Endothelial cell (in vitro differentiated cells): ENCODE measurements around the gene KLK6. TPM values are rescaled to one million over a fixed set of nuclear protein-coding genes. Genes with fewer than 3 reads are reported as not detected.

ENCODE experiments used
- DNase-seq: peaks from one replicate; pipeline ENCODE4 v3.0.0; 2021; ENCODE audit warnings: low spot score
- H3K27ac Mint-ChIP-seq: one replicate; pipeline ENCODE4 v1.8.0; 2021; ENCODE audit warnings: mixed read lengths, inconsistent platforms; ENCODE audit not compliant: unreplicated experiment
- H3K27me3 Mint-ChIP-seq: one replicate; pipeline ENCODE4 v1.8.0; 2021; ENCODE audit warnings: mild to moderate bottlenecking, moderate library complexity, mixed read lengths, inconsistent platforms; ENCODE audit not compliant: unreplicated experiment
- H3K36me3 Mint-ChIP-seq: one replicate; pipeline ENCODE4 v1.8.0; 2021; ENCODE audit warnings: mild to moderate bottlenecking, low read depth, mixed read lengths, inconsistent platforms; ENCODE audit not compliant: unreplicated experiment
- H3K4me1 Mint-ChIP-seq: one replicate; pipeline ENCODE4 v1.8.0; 2021; ENCODE audit warnings: mild to moderate bottlenecking, mixed read lengths, inconsistent platforms; ENCODE audit not compliant: unreplicated experiment
- H3K4me3 Mint-ChIP-seq: one replicate; pipeline ENCODE4 v1.8.0; 2021; ENCODE audit warnings: mild to moderate bottlenecking, mixed read lengths, inconsistent platforms; ENCODE audit not compliant: unreplicated experiment
- H3K9me3 Mint-ChIP-seq: one replicate; pipeline ENCODE4 v1.8.0; 2021; ENCODE audit warnings: mixed read lengths, inconsistent platforms; ENCODE audit not compliant: unreplicated experiment
- CTCF ChIP-seq: fragments of 200-600 bp; sonication (generic); IDR thresholded peaks from one replicate; pipeline ENCODE4 v1.5.0; 2021; ENCODE audit warnings: antibody characterized with exemption; ENCODE audit not compliant: unreplicated experiment
- total RNA-seq: library from RNA; stranded (reverse); fragmentation: NEBNext Ultra II Directional; extraction: Animal tissue kit (Norgen Biotek cat#: 25700); gene quantifications from one replicate; pipeline ENCODE4 v1.2.1, GENCODE V29; 2021; ENCODE audit not compliant: unreplicated experiment

KLK6 gene
- total RNA-seq, 1 donor from 2014 or later = 0.67 TPM

GRCh38 chr19:50912727-50913716, 56.4 kb downstream of the KLK6 start:
- peaks cover 11% of the 10 kb centered on the region for H3K27me3 Mint-ChIP-seq
- no peak overlapping the region for H3K4me3 Mint-ChIP-seq
- no peak overlapping the region for H3K27ac Mint-ChIP-seq
- TF ChIP-seq CTCF = no peak
- H3K4me1 Mint-ChIP-seq = peaks cover 4% of the 10 kb centered on the region
- no peaks in the 10 kb centered on the region for H3K9me3 Mint-ChIP-seq
- no peaks in the 10 kb centered on the region for H3K36me3 Mint-ChIP-seq
- DNase-seq = no peak

GRCh38 chr19:50912102-50912599, 57.2 kb downstream of the KLK6 start:
- no peaks in the 10 kb centered on the region for H3K36me3 Mint-ChIP-seq
- no peak overlapping the region for H3K27ac Mint-ChIP-seq
- no peak for TF ChIP-seq CTCF
- peaks cover 13% of the 10 kb centered on the region for H3K27me3 Mint-ChIP-seq
- H3K4me1 Mint-ChIP-seq = peaks cover 4% of the 10 kb centered on the region
- DNase-seq = no peak
- no peaks in the 10 kb centered on the region for H3K9me3 Mint-ChIP-seq
- no peak overlapping the region for H3K4me3 Mint-ChIP-seq

- no peaks in the 10 kb centered on the region for H3K36me3 Mint-ChIP-seq
- H3K9me3 Mint-ChIP-seq = no peaks in the 10 kb centered on the region
- H3K27ac Mint-ChIP-seq = no peak within 1 kb of the TSS
- no peak for TF ChIP-seq CTCF
- H3K4me1 Mint-ChIP-seq = peaks cover 4% of the 10 kb centered on the region
- H3K4me3 Mint-ChIP-seq = no peak within 1 kb of the TSS
- no peak for DNase-seq
- H3K27me3 Mint-ChIP-seq = peaks cover 12% of the 10 kb centered on the region
These were observed 57.9 kb downstream of the KLK6 start, which contains the start of gene KLK4 for GRCh38 chr19:50911206-50912101. Gene KLK4 (minus strand): TSS chr19:50911395. CDS start chr19:50910738, 657 bp downstream.

GRCh38 chr19:50910722-50911121, 58.7 kb downstream of the KLK6 start:
- TF ChIP-seq CTCF = no peak
- Mint-ChIP-seq H3K27me3 (peaks cover 12% of the 10 kb centered on the region), H3K4me3 (no peak overlapping the region), H3K36me3 (no peaks in the 10 kb centered on the region), H3K4me1 (peaks cover 4% of the 10 kb centered on the region), H3K27ac (no peak overlapping the region), H3K9me3 (no peaks in the 10 kb centered on the region)
- DNase-seq = no peak
